K562 (cell line): ENCODE data around the gene DCP2. TPM values are rescaled to one million over a fixed set of nuclear protein-coding genes. Genes with fewer than 3 reads are reported as not detected.
A peak's percentile ranks its signal among the peaks of the same experiment; 100 is the strongest.

Experiments
- BACH1 ChIP-seq: fragments of 200-800 bp; sonication (Bioruptor generic); IDR thresholded peaks from 2 replicates; pipeline ENCODE4 v1.6.1; 2016; ENCODE audit warnings: missing genetic modification characterization, missing compliant biosample characterization
- ELF1 ChIP-seq: fragments of 200-800 bp; sonication (Bioruptor generic); IDR thresholded peaks from 2 replicates; pipeline ENCODE4 v1.6.1; 2016; ENCODE audit warnings: missing genetic modification characterization, missing compliant biosample characterization
- EWSR1 ChIP-seq: fragments of 450-650 bp; IDR thresholded peaks from 2 replicates; pipeline ENCODE4 v1.6.1; 2018; ENCODE audit warnings: borderline replicate concordance, mild to moderate bottlenecking, low read depth, moderate library complexity; ENCODE audit not compliant: partially characterized antibody
- GABPA ChIP-seq: fragments of 200-800 bp; sonication (Bioruptor generic); conservative IDR thresholded peaks from 2 replicates; pipeline ENCODE4 v1.6.1; 2016; ENCODE audit warnings: low read depth, missing genetic modification characterization, missing compliant biosample characterization
- GTF2F1 ChIP-seq: IDR thresholded peaks from 2 replicates; pipeline ENCODE4 v1.6.1; 2011; ENCODE audit warnings: low read depth, low read length, improper control_type of control experiment
- MCM2 ChIP-seq: fragments of 450-650 bp; IDR thresholded peaks from 2 replicates; pipeline ENCODE4 v1.6.1; 2017; ENCODE audit warnings: low read depth, mild to moderate bottlenecking
- NFE2 ChIP-seq: IDR thresholded peaks from 2 replicates; pipeline ENCODE4 v1.6.1; 2014; ENCODE audit warnings: antibody characterized with exemption, low read depth
- NR0B1 ChIP-seq: fragments of 450-650 bp; IDR thresholded peaks from one replicate; pipeline ENCODE4 v1.6.1; 2018; ENCODE audit warnings: mild to moderate bottlenecking, moderate library complexity; ENCODE audit not compliant: partially characterized antibody
- POLR2B ChIP-seq: fragments of 450-650 bp; IDR thresholded peaks from 2 replicates; pipeline ENCODE4 v1.6.1; 2018; ENCODE audit warnings: low read depth; ENCODE audit not compliant: partially characterized antibody
- RFX7 ChIP-seq: fragments of 250-450 bp; sonication (Bioruptor Pico); IDR thresholded peaks from 2 replicates; pipeline ENCODE4 v1.5.1; 2021; ENCODE audit warnings: mild to moderate bottlenecking
- SP2 ChIP-seq: IDR thresholded peaks from 2 replicates; pipeline ENCODE4 v1.6.1; 2011; ENCODE audit warnings: mild to moderate bottlenecking, low read depth, low read length, moderate library complexity; ENCODE audit not compliant: poor library complexity, severe bottlenecking; ENCODE audit errors: extremely low read depth
- TEAD4 ChIP-seq, 2 experiments: sonication (generic) in 1 of 2; formaldehyde crosslinking in 1 of 2; IDR thresholded peaks; 2 replicates each; pipeline versions ENCODE4 v1.6.1 to v1.8.0; 2012 to 2022; ENCODE audit warnings: borderline replicate concordance in 1 of 2, inconsistent platforms in 1 of 2, low read length in 1 of 2, mild to moderate bottlenecking in 1 of 2, missing genetic modification reagents in 1 of 2
- THAP12 ChIP-seq: fragments of 250-450 bp; sonication (Bioruptor Pico); IDR thresholded peaks from 2 replicates; pipeline ENCODE4 v1.9.0; 2021; ENCODE audit warnings: mild to moderate bottlenecking, inconsistent platforms
- YBX1 ChIP-seq: fragments of 450-650 bp; IDR thresholded peaks from 2 replicates; pipeline ENCODE4 v1.7.1; 2016; ENCODE audit warnings: mild to moderate bottlenecking
- ZFPM2 ChIP-seq: fragments of 250-450 bp; sonication (Bioruptor Pico); IDR thresholded peaks from 2 replicates; pipeline ENCODE4 v1.5.1; 2022; ENCODE audit warnings: mild to moderate bottlenecking
- ZMIZ1 ChIP-seq, 2 experiments: fragments of 150-350 bp in 1 of 2; IDR thresholded peaks; 2 replicates each; pipeline ENCODE4 v1.6.1; 2012 to 2016; ENCODE audit warnings: low read depth in 2 of 2, low read length in 2 of 2, mild to moderate bottlenecking in 1 of 2, moderate library complexity in 1 of 2
- ZNF134 ChIP-seq: fragments of 250-450 bp; sonication (Bioruptor Pico); conservative IDR thresholded peaks from 2 replicates; pipeline ENCODE4 v1.4.0; 2020
- ZNF174 ChIP-seq: fragments of 250-450 bp; sonication (Bioruptor Pico); IDR thresholded peaks from 2 replicates; pipeline ENCODE4 v1.4.0; 2020; ENCODE audit warnings: mild to moderate bottlenecking
- ZNF274 ChIP-seq: IDR thresholded peaks from 2 replicates; pipeline ENCODE4 v1.6.1; 2011; ENCODE audit warnings: low read depth, mild to moderate bottlenecking, low read length, moderate library complexity, borderline replicate concordance
- polyA plus RNA-seq, 8 experiments: library from polyadenylated mRNA; depleted of rRNA in 4 of 8; stranded (reverse) in 5 of 8; unstranded in 3 of 8; fragments of >200 nt; fragmentation: Nextera tagmentation in 2 of 8; fragmentation: Illumina TruSeq in 1 of 8; extraction: Ambion mirVana in 2 of 8; extraction: Trizol in 1 of 8; gene quantifications; 2 replicates each; pipeline versions ENCODE4 v1.2.1 to v1.2.3, GENCODE V29; 2011 to 2014; ENCODE audit warnings: inconsistent platforms in 1 of 8, missing spikeins in 1 of 8
- total RNA-seq, 7 experiments: library from RNA; depleted of rRNA in 6 of 7; stranded (reverse); fragments of >200 nt in 6 of 7; fragmentation: Illumina TruSeq in 2 of 7; extraction: Trizol in 2 of 7; gene quantifications; 2 replicates each; pipeline versions ENCODE4 v1.2.1 to v1.2.3, GENCODE V29; 2011 to 2021; ENCODE audit warnings: low replicate concordance in 1 of 7

DCP2 gene
- total and polyA plus RNA-seq, 9 of the 15 experiments (the other 6 are each of a cell fraction or from before 2014, with no cell fraction given) = 25.9 to 109 (median 46.7) TPM

GRCh38 chr5:113047733-113048652 is 71.4 kb downstream of the DCP2 start (continued):
- TF ChIP-seq THAP12 (CRISPR knock-in tag) (no peak), YBX1 (no peak), EWSR1 (no peak), NFE2 (peak; percentile 73), BACH1 (tag) (no peak), ZNF134 (CRISPR knock-in tag) (no peak), SP2 (no peak), ZFPM2 (CRISPR knock-in tag) (no peak), TEAD4 (IDR thresholded peaks at IDR 0.05; ENCODE audit: low read length) (peak; percentile 9; the same call in 1 of the 2 replicates), TEAD4 (CRISPR knock-in tag; IDR thresholded peaks at IDR 0.05; ENCODE audit: borderline replicate concordance) (no peak), MCM2 (no peak), GABPA (tag) (no peak), ELF1 (tag) (no peak), ZMIZ1 (IDR thresholded peaks at IDR 0.05; ENCODE audit: low read depth in 2 of 2, low read length in 2 of 2) (0 out of 4 replicates have a peak, but pooled peaks of 1 of the 2 experiments have one; percentile 31), GTF2F1 (no peak), ZNF174 (CRISPR knock-in tag) (no peak), NR0B1 (no peak), RFX7 (CRISPR knock-in tag) (no peak), POLR2B (no peak), ZNF274 (0 out of 2 replicates have a peak, but pooled peaks have one; percentile 24)
